GM21367 (cell line): ENCODE data around the gene RPS6KA3.
"Not testable (repeated sequence)": the region's sequence is repeated elsewhere in the genome, so short reads cannot be mapped to it uniquely, and the experiment has no call there.

Source experiments
- ATAC-seq: cut with Tn5 transposase; IDR thresholded peaks from one replicate; pipeline ENCODE4 v1.9.1; 2021; ENCODE audit not compliant: unreplicated experiment

RPS6KA3 gene

GRCh38 chrX:20265726-20266681, 705 bp downstream of the RPS6KA3 start:
- ATAC-seq: peak; percentile 4

- ATAC-seq: peak; percentile 40
These were observed 1.4 kb downstream of the RPS6KA3 start for GRCh38 chrX:20265221-20265725.

- no peak for ATAC-seq
These were observed 3.2 kb downstream of the RPS6KA3 start for GRCh38 chrX:20263474-20263873.

- ATAC-seq: no peak
These were observed 5.8 kb downstream of the RPS6KA3 start for GRCh38 chrX:20260885-20261284.

GRCh38 chrX:20254712-20255299, 11.9 kb downstream of the RPS6KA3 start:
- ATAC-seq: no peak

GRCh38 chrX:20253232-20253543, 13.5 kb downstream of the RPS6KA3 start:
- ATAC-seq: no peak

GRCh38 chrX:20252381-20253231, 14.1 kb downstream of the RPS6KA3 start:
- ATAC-seq: peak; percentile 60

GRCh38 chrX:20251691-20252090, 15.0 kb downstream of the RPS6KA3 start:
- no peak for ATAC-seq

GRCh38 chrX:20250146-20250545, 16.6 kb downstream of the RPS6KA3 start:
- not testable (repeated sequence) for ATAC-seq

GRCh38 chrX:20248592-20249192, 18.0 kb downstream of the RPS6KA3 start:
- no peak for ATAC-seq

- ATAC-seq: no peak
These were observed 21.8 kb downstream of the RPS6KA3 start for GRCh38 chrX:20244931-20245330.

GRCh38 chrX:20240201-20240600, 26.5 kb downstream of the RPS6KA3 start:
- no peak for ATAC-seq

- ATAC-seq: no peak
These were observed 28.8 kb downstream of the RPS6KA3 start for GRCh38 chrX:20237864-20238263.

- no peak for ATAC-seq
These were observed 31.0 kb downstream of the RPS6KA3 start for GRCh38 chrX:20235755-20236154.

- no peak for ATAC-seq
These were observed 33.4 kb downstream of the RPS6KA3 start for GRCh38 chrX:20233336-20233735.

GRCh38 chrX:20231598-20231997, 35.1 kb downstream of the RPS6KA3 start:
- no peak for ATAC-seq

GRCh38 chrX:20230406-20230805, 36.3 kb downstream of the RPS6KA3 start:
- no peak for ATAC-seq

GRCh38 chrX:20229155-20229554, 37.6 kb downstream of the RPS6KA3 start:
- ATAC-seq: no peak

GRCh38 chrX:20228245-20228644, 38.5 kb downstream of the RPS6KA3 start:
- no peak for ATAC-seq

- no peak for ATAC-seq
These were observed 39.6 kb downstream of the RPS6KA3 start for GRCh38 chrX:20227116-20227515.

GRCh38 chrX:20225488-20225833, 41.2 kb downstream of the RPS6KA3 start:
- no peak for ATAC-seq
